Duodenal mucosa (tissue), 2 donors: ENCODE data around the gene DKKL1.

Experiments
- H3K27ac ChIP-seq: one replicate; pipeline ENCODE4 v1.7.0; 2013; ENCODE audit warnings: low read depth, low read length
- H3K27me3 ChIP-seq, 2 donors: one replicate each; pipeline ENCODE4 v1.7.0; 2013; ENCODE audit warnings: low read length in 2 of 2, control low read depth in 1 of 2; ENCODE audit not compliant: insufficient read depth in 2 of 2, control insufficient read depth in 1 of 2
- H3K36me3 ChIP-seq, 2 donors: one replicate each; pipeline ENCODE4 v1.7.0; 2013; ENCODE audit warnings: low read length in 2 of 2, control low read depth in 1 of 2; ENCODE audit not compliant: insufficient read depth in 2 of 2, control insufficient read depth in 1 of 2
- H3K4me1 ChIP-seq, 2 donors: one replicate each; pipeline ENCODE4 v1.7.0; 2013; ENCODE audit warnings: low read length in 2 of 2, control low read depth in 1 of 2; ENCODE audit not compliant: insufficient read depth in 2 of 2, control insufficient read depth in 1 of 2
- H3K4me3 ChIP-seq, 2 donors: one replicate each; pipeline ENCODE4 v1.7.0; 2013; ENCODE audit warnings: low read length in 2 of 2, low read depth in 1 of 2
- H3K9ac ChIP-seq, 2 donors: one replicate each; pipeline ENCODE4 v1.7.0; 2013; ENCODE audit warnings: low read length in 2 of 2, low read depth in 1 of 2
- H3K9me3 ChIP-seq, 2 donors: one replicate each; pipeline ENCODE4 v1.7.0; 2013; ENCODE audit warnings: low read length in 2 of 2, control low read depth in 1 of 2; ENCODE audit not compliant: control insufficient read depth in 1 of 2

DKKL1 gene

DNA sequence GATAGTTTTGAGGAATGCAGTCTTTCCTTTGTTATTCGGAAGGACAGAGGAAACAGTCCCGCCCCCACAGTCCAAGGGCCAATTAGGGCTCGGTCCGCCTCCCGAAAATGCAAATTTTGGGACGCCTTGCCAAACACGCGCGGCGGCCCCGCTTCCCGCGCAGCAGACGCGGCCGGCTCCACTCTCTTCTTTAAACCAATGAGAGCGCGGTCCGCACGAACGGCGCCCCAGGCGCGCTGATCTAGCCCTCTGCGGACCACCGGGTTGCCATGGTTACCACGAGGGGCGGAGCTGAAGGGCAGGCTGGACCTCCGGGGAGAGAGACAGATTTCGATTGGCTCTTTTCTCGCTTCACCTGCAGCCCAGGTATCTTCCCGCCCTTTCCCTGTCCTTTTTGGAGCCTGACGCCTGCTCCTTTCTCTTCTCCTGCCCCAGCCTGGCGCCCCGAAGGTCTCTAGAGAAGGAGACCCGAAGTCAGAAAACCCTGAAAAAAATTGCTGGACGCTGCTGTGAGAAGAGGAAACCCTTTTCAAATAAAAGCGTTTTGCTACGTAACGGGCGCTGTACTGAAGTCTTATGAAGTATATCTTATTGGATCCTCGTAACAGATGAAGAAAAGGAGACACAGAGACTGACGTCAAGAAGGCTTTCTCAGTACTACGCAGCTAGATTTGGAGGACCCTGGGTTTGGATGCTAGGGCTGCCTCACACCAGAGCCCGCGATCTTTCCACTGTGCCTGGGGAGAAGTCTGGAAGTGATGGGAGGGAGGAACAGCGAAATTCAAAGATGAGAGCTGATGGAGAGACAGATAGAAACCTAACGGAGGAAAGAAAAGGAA lies 57.6 kb downstream of the DKKL1 start:
- Histone ChIP-seq H3K4me3 (peak overlapping the region in 1 of 2 donors; percentile 29), H3K27ac (no peak overlapping the region), H3K9me3 (no peaks in the 10 kb centered on the region), H3K9ac (no peak overlapping the region), H3K27me3 (peaks cover 74% of the 10 kb centered on the region in 2 donors), H3K4me1 (peaks cover 0 to 7% of the 10 kb centered on the region in 2 donors), H3K36me3 (no peaks in the 10 kb centered on the region)

DNA sequence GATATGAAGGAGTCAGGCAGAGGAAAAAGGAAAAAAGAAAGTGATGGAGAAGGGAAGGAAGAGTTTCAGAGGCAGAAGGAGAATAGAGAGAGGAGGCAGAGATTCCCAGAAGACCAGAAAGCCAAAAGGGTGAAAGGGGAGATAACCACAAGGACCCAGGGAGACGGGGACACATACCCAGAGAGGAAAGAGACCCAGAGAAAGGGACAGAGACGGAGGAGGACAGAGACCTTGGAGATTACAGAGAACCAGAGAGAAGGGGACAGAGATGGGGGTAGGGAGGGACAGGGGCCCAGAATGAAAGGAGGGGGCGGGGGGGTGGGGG lies 58.2 kb downstream of the DKKL1 start:
- Histone ChIP-seq H3K36me3 (no peaks in the 10 kb centered on the region), H3K9me3 (no peaks in the 10 kb centered on the region), H3K27ac (no peak overlapping the region), H3K27me3 (peaks cover 80% of the 10 kb centered on the region in 2 donors), H3K9ac (no peak overlapping the region), H3K4me3 (no peak overlapping the region), H3K4me1 (peaks cover 0 to 7% of the 10 kb centered on the region in 2 donors)

DNA sequence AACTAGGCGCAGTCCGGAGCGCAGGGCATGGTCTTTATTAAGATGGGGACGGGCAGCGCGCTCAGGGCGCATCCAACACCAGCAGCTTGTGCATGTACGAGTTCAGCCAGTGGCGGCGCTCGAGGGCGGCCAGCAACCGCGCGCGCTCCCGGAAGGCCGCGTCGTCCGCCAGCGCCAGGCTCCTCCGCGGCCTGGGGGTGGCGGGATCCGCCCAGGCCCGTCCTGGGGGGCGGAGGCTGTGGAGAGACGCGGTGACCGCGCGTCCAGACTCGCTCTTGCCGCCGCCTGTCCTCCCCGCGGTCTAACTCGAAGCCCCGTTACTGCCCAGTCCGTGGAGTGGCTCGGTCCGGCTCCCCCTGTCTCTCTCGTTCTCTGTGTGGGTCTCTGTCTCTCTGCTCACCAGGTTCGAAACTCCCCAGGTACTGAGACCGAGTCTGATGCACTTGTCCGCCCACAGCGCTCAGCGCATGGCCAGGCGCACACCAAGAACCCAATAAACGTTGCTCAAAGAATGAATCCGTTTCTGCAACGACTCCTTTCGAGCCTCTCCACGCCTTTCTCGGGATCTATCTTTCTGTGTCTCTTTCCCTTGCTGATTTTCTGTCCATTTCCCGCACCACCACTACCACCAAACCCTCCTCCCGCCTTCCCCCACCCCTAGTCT lies 58.9 kb downstream of the DKKL1 start:
- peak overlapping the region; percentile 6 to 36 for H3K4me3 ChIP-seq
- H3K36me3 ChIP-seq = no peaks in the 10 kb centered on the region
- H3K4me1 ChIP-seq = peaks cover 0 to 7% of the 10 kb centered on the region in 2 donors
- no peak overlapping the region for H3K9ac ChIP-seq
- peaks cover 84 to 85% of the 10 kb centered on the region in 2 donors for H3K27me3 ChIP-seq
- no peaks in the 10 kb centered on the region for H3K9me3 ChIP-seq
- H3K27ac ChIP-seq = no peak overlapping the region

DNA sequence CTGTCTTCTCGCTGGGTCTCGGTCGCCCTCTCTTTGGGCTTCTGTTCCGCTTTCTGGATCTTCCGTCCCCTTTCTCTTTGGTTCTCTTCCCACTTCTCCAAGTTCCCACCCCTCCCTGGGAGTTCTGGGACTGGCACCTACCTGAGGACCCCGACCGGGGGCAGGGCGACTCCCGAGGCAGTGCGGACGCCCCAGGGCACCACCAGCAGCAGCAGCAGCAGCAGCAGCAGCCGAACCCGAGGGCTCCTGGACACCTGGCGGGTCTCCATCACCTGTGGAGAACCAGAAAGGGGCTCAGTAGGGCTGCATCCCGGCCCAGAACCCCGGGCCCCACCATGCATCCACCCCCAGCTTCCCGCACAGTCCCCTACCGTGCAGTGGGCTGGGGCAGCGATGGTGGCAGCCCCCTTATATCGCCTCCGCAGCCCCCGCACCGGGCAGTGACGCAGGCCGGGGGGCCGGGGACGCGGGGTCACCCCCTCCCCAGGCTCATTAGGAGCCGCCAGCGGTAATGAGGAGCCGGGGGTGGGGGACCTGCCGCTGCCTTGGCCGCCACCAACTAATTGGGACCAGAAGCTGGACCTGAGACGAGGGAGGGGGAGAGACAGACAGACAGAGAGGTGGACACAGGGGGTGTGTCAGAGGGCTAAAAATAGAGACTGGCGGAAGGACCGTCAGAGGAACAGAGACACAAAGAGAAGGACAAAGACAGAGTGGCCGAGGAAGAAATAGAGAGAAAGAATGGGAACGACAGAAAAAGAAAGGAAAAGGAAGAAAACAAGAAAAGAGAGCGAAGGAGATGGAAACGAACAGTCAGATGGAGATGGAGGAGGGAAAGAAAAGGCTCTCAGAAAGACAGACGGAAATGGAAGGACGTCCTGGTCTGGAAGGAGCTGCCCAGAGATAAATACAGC lies 59.7 kb downstream of the DKKL1 start, which contains the start of gene PTH2:
TSS of gene PTH2 (minus strand) at position 371 of the 914 bp plus-strand sequence. CDS start at position 269, 102 bp downstream.
- Histone ChIP-seq H3K9ac (no peak within 1 kb of the TSS), H3K4me3 (peak within 1 kb of the TSS; percentile 6 to 36), H3K9me3 (no peaks in the 10 kb centered on the region), H3K27me3 (peaks cover 89 to 91% of the 10 kb centered on the region in 2 donors), H3K4me1 (peaks cover 0 to 11% of the 10 kb centered on the region in 2 donors), H3K36me3 (no peaks in the 10 kb centered on the region), H3K27ac (no peak within 1 kb of the TSS)

DNA sequence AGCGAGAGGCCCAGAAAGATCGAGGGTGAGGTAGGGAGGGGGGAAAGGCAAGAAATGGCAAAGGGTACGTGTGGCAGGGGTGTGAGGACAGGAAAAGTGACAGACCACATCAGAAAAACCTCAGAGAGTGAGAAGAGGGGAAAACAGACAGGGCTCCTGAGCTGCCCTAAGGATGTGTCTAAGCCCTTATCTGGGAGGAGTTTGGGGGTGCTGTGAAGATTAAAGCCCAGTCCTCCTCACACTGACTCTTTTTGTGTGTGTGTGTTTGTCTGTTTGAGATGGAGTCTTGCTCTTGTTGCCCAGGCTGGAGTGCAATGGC lies 60.3 kb downstream of the DKKL1 start:
- H3K4me3 ChIP-seq = no peak overlapping the region
- no peaks in the 10 kb centered on the region for H3K36me3 ChIP-seq
- no peaks in the 10 kb centered on the region for H3K9me3 ChIP-seq
- H3K27ac ChIP-seq = no peak overlapping the region
- peaks cover 90 to 95% of the 10 kb centered on the region in 2 donors for H3K27me3 ChIP-seq
- H3K4me1 ChIP-seq = peaks cover 0 to 11% of the 10 kb centered on the region in 2 donors
- H3K9ac ChIP-seq = no peak overlapping the region
